ENCODE measurements around the gene FBXO48.

The FBXO48 gene

GRCh38 chr2:68467077-68467960, at the start of gene FBXO48, which contains the start of gene APLF (continued):
- peak; percentile 77; the same call in 1 of the 2 replicates for TF ChIP-seq ZNF501 (tag by site-specific recombination; IDR thresholded peaks at IDR 0.05)
- TF ChIP-seq, protein P1, sequence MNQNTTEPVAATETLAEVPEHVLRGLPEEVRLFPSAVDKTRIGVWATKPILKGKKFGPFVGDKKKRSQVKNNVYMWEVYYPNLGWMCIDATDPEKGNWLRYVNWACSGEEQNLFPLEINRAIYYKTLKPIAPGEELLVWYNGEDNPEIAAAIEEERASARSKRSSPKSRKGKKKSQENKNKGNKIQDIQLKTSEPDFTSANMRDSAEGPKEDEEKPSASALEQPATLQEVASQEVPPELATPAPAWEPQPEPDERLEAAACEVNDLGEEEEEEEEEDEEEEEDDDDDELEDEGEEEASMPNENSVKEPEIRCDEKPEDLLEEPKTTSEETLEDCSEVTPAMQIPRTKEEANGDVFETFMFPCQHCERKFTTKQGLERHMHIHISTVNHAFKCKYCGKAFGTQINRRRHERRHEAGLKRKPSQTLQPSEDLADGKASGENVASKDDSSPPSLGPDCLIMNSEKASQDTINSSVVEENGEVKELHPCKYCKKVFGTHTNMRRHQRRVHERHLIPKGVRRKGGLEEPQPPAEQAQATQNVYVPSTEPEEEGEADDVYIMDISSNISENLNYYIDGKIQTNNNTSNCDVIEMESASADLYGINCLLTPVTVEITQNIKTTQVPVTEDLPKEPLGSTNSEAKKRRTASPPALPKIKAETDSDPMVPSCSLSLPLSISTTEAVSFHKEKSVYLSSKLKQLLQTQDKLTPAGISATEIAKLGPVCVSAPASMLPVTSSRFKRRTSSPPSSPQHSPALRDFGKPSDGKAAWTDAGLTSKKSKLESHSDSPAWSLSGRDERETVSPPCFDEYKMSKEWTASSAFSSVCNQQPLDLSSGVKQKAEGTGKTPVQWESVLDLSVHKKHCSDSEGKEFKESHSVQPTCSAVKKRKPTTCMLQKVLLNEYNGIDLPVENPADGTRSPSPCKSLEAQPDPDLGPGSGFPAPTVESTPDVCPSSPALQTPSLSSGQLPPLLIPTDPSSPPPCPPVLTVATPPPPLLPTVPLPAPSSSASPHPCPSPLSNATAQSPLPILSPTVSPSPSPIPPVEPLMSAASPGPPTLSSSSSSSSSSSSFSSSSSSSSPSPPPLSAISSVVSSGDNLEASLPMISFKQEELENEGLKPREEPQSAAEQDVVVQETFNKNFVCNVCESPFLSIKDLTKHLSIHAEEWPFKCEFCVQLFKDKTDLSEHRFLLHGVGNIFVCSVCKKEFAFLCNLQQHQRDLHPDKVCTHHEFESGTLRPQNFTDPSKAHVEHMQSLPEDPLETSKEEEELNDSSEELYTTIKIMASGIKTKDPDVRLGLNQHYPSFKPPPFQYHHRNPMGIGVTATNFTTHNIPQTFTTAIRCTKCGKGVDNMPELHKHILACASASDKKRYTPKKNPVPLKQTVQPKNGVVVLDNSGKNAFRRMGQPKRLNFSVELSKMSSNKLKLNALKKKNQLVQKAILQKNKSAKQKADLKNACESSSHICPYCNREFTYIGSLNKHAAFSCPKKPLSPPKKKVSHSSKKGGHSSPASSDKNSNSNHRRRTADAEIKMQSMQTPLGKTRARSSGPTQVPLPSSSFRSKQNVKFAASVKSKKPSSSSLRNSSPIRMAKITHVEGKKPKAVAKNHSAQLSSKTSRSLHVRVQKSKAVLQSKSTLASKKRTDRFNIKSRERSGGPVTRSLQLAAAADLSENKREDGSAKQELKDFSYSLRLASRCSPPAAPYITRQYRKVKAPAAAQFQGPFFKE (tag by site-specific recombination; IDR thresholded peaks at IDR 0.05; ENCODE audit: borderline replicate concordance), result no peak
- TF ChIP-seq SETDB1 (IDR thresholded peaks at IDR 0.05; ENCODE audit: insufficient read length, low read length), result no peak
- no peak for TF ChIP-seq ZNF555 (tag by site-specific recombination; conservative IDR thresholded peaks at IDR 0.05)
- no peak for TF ChIP-seq OVOL3 (tag by site-specific recombination; IDR thresholded peaks at IDR 0.05)
- TF ChIP-seq ZNF398 (tag by site-specific recombination; IDR thresholded peaks at IDR 0.05), result peak; percentile 90
- TF ChIP-seq ZNF416 (tag by site-specific recombination; IDR thresholded peaks at IDR 0.05), result no peak
- TF ChIP-seq, protein P2, sequence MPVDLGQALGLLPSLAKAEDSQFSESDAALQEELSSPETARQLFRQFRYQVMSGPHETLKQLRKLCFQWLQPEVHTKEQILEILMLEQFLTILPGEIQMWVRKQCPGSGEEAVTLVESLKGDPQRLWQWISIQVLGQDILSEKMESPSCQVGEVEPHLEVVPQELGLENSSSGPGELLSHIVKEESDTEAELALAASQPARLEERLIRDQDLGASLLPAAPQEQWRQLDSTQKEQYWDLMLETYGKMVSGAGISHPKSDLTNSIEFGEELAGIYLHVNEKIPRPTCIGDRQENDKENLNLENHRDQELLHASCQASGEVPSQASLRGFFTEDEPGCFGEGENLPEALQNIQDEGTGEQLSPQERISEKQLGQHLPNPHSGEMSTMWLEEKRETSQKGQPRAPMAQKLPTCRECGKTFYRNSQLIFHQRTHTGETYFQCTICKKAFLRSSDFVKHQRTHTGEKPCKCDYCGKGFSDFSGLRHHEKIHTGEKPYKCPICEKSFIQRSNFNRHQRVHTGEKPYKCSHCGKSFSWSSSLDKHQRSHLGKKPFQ (tag by site-specific recombination; IDR thresholded peaks at IDR 0.05), result no peak
- TF ChIP-seq, protein P3, sequence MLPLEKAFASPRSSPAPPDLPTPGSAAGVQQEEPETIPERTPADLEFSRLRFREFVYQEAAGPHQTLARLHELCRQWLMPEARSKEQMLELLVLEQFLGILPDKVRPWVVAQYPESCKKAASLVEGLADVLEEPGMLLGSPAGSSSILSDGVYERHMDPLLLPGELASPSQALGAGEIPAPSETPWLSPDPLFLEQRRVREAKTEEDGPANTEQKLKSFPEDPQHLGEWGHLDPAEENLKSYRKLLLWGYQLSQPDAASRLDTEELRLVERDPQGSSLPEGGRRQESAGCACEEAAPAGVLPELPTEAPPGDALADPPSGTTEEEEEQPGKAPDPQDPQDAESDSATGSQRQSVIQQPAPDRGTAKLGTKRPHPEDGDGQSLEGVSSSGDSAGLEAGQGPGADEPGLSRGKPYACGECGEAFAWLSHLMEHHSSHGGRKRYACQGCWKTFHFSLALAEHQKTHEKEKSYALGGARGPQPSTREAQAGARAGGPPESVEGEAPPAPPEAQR (tag by site-specific recombination; IDR thresholded peaks at IDR 0.05), result no peak
- no peak; the same call in 1 of the 2 replicates for TF ChIP-seq ZBTB11 (tag by site-specific recombination; conservative IDR thresholded peaks at IDR 0.05; ENCODE audit: low read depth)
- no peak for TF ChIP-seq GLI4 (tag by site-specific recombination; IDR thresholded peaks at IDR 0.05)
- TF ChIP-seq, protein P4, sequence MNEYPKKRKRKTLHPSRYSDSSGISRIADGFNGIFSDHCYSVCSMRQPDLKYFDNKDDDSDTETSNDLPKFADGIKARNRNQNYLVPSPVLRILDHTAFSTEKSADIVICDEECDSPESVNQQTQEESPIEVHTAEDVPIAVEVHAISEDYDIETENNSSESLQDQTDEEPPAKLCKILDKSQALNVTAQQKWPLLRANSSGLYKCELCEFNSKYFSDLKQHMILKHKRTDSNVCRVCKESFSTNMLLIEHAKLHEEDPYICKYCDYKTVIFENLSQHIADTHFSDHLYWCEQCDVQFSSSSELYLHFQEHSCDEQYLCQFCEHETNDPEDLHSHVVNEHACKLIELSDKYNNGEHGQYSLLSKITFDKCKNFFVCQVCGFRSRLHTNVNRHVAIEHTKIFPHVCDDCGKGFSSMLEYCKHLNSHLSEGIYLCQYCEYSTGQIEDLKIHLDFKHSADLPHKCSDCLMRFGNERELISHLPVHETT (tag by site-specific recombination; IDR thresholded peaks at IDR 0.05), result no peak
- TF ChIP-seq MEIS1 (CRISPR knock-in tag; IDR thresholded peaks at IDR 0.05; ENCODE audit: borderline replicate concordance), result no peak
- TF ChIP-seq ZNF585B (tag by site-specific recombination; IDR thresholded peaks at IDR 0.05), result no peak
- TF ChIP-seq ZNF768 (tag by site-specific recombination; IDR thresholded peaks at IDR 0.05), result no peak
- TF ChIP-seq ZNF148 (tag by site-specific recombination; IDR thresholded peaks at IDR 0.05; ENCODE audit: borderline replicate concordance), result no peak

All from HEK293 (cell line).